ENCODE data around the gene ANK3. TPM values are rescaled to one million over a fixed set of nuclear protein-coding genes. Genes with fewer than 3 reads are reported as not detected.

Gene ANK3
- total RNA-seq, 2 donors from 2014 or later = 65.0 to 79.5 TPM

- Mint-ChIP-seq H3K9me3 (no peaks in the 10 kb centered on the region), H3K27me3 (ENCODE audit: insufficient read depth) (no peaks in the 10 kb centered on the region), H3K4me3 (no peak overlapping the region), H3K27ac (no peak overlapping the region), H3K36me3 (ENCODE audit: low read depth) (no peaks in the 10 kb centered on the region), H3K4me1 (peaks cover 32% of the 10 kb centered on the region)
- Histone ChIP-seq H3K4me1 (ENCODE audit: control insufficient read depth, insufficient read depth, low read length) (no peaks in the 10 kb centered on the region), H3K9ac (ENCODE audit: extremely low read depth, low read length, poor library complexity, severe bottlenecking) (no peak overlapping the region), H3K36me3 (ENCODE audit: control insufficient read depth, insufficient read depth, low read length) (no peaks in the 10 kb centered on the region), H3K27ac (ENCODE audit: low read depth, low read length) (no peak overlapping the region), H3K4me3 (ENCODE audit: low read length) (no peak overlapping the region), H3K9me3 (ENCODE audit: control insufficient read depth, low read length) (no peaks in the 10 kb centered on the region), H3K27me3 (ENCODE audit: control insufficient read depth, insufficient read depth, low read length, poor library complexity, severe bottlenecking) (no peaks in the 10 kb centered on the region)
- WGBS, 2 experiments (ENCODE audit: insufficient coverage in 1 of 2, insufficient read length in 1 of 2) = no CpG with 5 or more reads among the region's 1 CpG
- no peak for DNase-seq
- TF ChIP-seq CTCF (conservative IDR thresholded peaks at IDR 0.05) = no peak
Observed at GRCh38 chr10:60346661-60347060, 43.0 kb downstream of the ANK3 start.

- H3K9me3 Mint-ChIP-seq = no peaks in the 10 kb centered on the region
- no peaks in the 10 kb centered on the region for H3K9me3 ChIP-seq (ENCODE audit: control insufficient read depth, low read length)
- H3K4me3 ChIP-seq (ENCODE audit: low read length) = no peak overlapping the region
- no peak overlapping the region for H3K27ac ChIP-seq (ENCODE audit: low read depth, low read length)
- no peaks in the 10 kb centered on the region for H3K27me3 Mint-ChIP-seq (ENCODE audit: insufficient read depth)
- H3K4me1 Mint-ChIP-seq = peaks cover 16% of the 10 kb centered on the region
- 86 to 100% methylated on average over 1 of the region's 1 CpG for WGBS, 2 experiments (ENCODE audit: insufficient coverage in 1 of 2, insufficient read length in 1 of 2)
- H3K36me3 ChIP-seq (ENCODE audit: control insufficient read depth, insufficient read depth, low read length) = no peaks in the 10 kb centered on the region
- DNase-seq = no peak
- no peak overlapping the region for H3K4me3 Mint-ChIP-seq
- H3K27me3 ChIP-seq (ENCODE audit: control insufficient read depth, insufficient read depth, low read length, poor library complexity, severe bottlenecking) = no peaks in the 10 kb centered on the region
- H3K9ac ChIP-seq (ENCODE audit: extremely low read depth, low read length, poor library complexity, severe bottlenecking) = no peak overlapping the region
- no peaks in the 10 kb centered on the region for H3K4me1 ChIP-seq (ENCODE audit: control insufficient read depth, insufficient read depth, low read length)
- no peaks in the 10 kb centered on the region for H3K36me3 Mint-ChIP-seq (ENCODE audit: low read depth)
- no peak overlapping the region for H3K27ac Mint-ChIP-seq
- TF ChIP-seq CTCF (conservative IDR thresholded peaks at IDR 0.05) = no peak
Observed at GRCh38 chr10:60343254-60343653, 46.4 kb downstream of the ANK3 start.

GRCh38 chr10:60341969-60342368 is 47.7 kb downstream of the ANK3 start:
- no peaks in the 10 kb centered on the region for H3K27me3 Mint-ChIP-seq (ENCODE audit: insufficient read depth)
- no peak for TF ChIP-seq CTCF (conservative IDR thresholded peaks at IDR 0.05)
- 83 to 92% methylated on average over 2 to 3 of the region's 4 CpGs for WGBS, 2 experiments (ENCODE audit: insufficient coverage in 1 of 2, insufficient read length in 1 of 2)

More at GRCh38 chr10:60341969-60342368, 47.7 kb downstream of the ANK3 start:
- H3K36me3 ChIP-seq (ENCODE audit: control insufficient read depth, insufficient read depth, low read length) = no peaks in the 10 kb centered on the region
- H3K9me3 ChIP-seq (ENCODE audit: control insufficient read depth, low read length) = no peaks in the 10 kb centered on the region
- DNase-seq = no peak
- H3K4me3 Mint-ChIP-seq = no peak overlapping the region
- no peaks in the 10 kb centered on the region for H3K4me1 ChIP-seq (ENCODE audit: control insufficient read depth, insufficient read depth, low read length)
- H3K36me3 Mint-ChIP-seq (ENCODE audit: low read depth) = no peaks in the 10 kb centered on the region
- H3K27me3 ChIP-seq (ENCODE audit: control insufficient read depth, insufficient read depth, low read length, poor library complexity, severe bottlenecking) = no peaks in the 10 kb centered on the region
- no peaks in the 10 kb centered on the region for H3K9me3 Mint-ChIP-seq
- peaks cover 14% of the 10 kb centered on the region for H3K4me1 Mint-ChIP-seq
- H3K27ac ChIP-seq (ENCODE audit: low read depth, low read length) = no peak overlapping the region
- no peak overlapping the region for H3K27ac Mint-ChIP-seq
- H3K9ac ChIP-seq (ENCODE audit: extremely low read depth, low read length, poor library complexity, severe bottlenecking) = no peak overlapping the region
- no peak overlapping the region for H3K4me3 ChIP-seq (ENCODE audit: low read length)
